Transverse colon (tissue), 4 donors: ENCODE results near the gene ABTB2.

ENCODE experiments used
- CTCF ChIP-seq, 5 experiments: fragments of 200-600 bp in 3 of 5; fragments of 450-650 bp in 2 of 5; sonication (generic) in 3 of 5; IDR thresholded peaks; 1 replicate in 2 of 5; 2 replicates in 3 of 5; pipeline ENCODE4 v1.5.1; 2016 to 2017; ENCODE audit warnings: antibody characterized with exemption in 5 of 5, inconsistent platforms in 3 of 5, mild to moderate bottlenecking in 2 of 5, moderate library complexity in 1 of 5
- EP300 ChIP-seq: sonication (generic); formaldehyde crosslinking; IDR thresholded peaks from one replicate; pipeline ENCODE4 v1.6.1; 2017; ENCODE audit warnings: antibody characterized with exemption, low read depth
- POLR2A ChIP-seq: fragments of 450-650 bp; IDR thresholded peaks from one replicate; pipeline ENCODE4 v1.6.1; 2016; ENCODE audit warnings: antibody characterized with exemption, mild to moderate bottlenecking, moderate library complexity
- POLR2AphosphoS5 ChIP-seq, 3 donors: sonication (generic); formaldehyde crosslinking; IDR thresholded peaks; one replicate each; pipeline ENCODE4 v1.6.1; 2016; ENCODE audit warnings: antibody characterized with exemption in 3 of 3

GRCh38 chr11:34219941-34220370, 137.9 kb downstream of the ABTB2 start:
- TF ChIP-seq CTCF (IDR thresholded peaks at IDR 0.05) (no peak), POLR2A (no peak), POLR2AphosphoS5 (IDR thresholded peaks at IDR 0.05) (peak in 1 of 3 donors; percentile 17), EP300 (no peak)
